ENCODE results near the gene EFHD1. TPM values are rescaled to one million over a fixed set of nuclear protein-coding genes. Genes with fewer than 3 reads are reported as not detected.

Gene EFHD1
- polyA plus RNA-seq, 1 experiment: 76.5 TPM

GRCh38 chr2:232598293-232598692 lies 35.1 kb upstream of the EFHD1 start:
- CTCF ChIA-PET: interaction anchor here (1.4 to 1.6 kb wide), 2 partner anchors 13 to 35 kb away, joined by 3 to 4 read pairs; partner anchors contain the start of gene EFHD1
- POLR2A ChIA-PET: no interaction called here
- H3K4me3 ChIP-seq (ENCODE audit: low read depth, low read length): no peak overlapping the region
- H3K27me3 ChIP-seq (ENCODE audit: control insufficient read depth, insufficient read depth, low read length): no peaks in the 10 kb centered on the region
- no peak for TF ChIP-seq CTCF (IDR thresholded peaks at IDR 0.05; ENCODE audit: insufficient read depth, low read depth, low read length)
- DNase-seq (ENCODE audit: low read depth): no peak
- no peaks in the 10 kb centered on the region for H3K36me3 ChIP-seq (ENCODE audit: control insufficient read depth, insufficient read depth, low read length)

DNA sequence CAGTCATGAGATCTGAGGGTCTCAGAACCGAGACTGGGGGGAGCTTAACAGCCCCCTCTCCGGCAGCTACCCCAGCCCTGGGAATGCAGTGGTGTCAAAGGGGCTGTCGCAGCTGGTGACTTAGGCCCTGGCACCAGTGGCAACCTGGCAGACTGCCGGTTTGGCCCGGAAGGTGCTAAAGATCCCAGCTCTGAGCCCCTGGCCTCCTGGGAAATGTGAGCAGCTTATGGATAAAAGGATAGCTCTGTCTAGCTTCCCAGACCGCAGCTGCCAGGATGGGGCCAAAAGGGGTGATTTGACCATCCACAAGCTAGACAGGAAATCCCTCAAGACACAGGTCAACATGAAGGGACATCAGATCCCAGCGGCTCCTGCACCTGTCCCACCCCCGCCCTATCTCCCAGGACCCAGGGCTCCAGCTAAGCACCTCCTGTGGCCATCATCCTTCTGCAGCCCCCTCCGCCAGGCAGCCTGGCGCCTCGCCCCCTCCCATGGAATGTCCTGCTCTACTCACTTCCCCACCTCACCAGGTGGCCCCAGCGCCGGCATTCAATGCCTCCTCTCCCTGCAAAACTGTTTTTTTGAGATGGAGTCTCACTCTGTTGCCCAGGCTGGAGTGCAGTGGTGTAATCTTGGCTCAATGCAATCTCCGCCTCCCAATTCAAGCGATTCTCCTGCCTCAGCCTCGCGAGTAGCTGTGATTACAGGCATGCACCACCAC lies 33.2 kb upstream of the EFHD1 start:
- Histone ChIP-seq H3K4me3 (ENCODE audit: low read depth, low read length) (no peak overlapping the region), H3K27me3 (ENCODE audit: control insufficient read depth, insufficient read depth, low read length) (peaks cover 3% of the 10 kb centered on the region; the same call in 1 of the 2 replicates), H3K36me3 (ENCODE audit: control insufficient read depth, insufficient read depth, low read length) (no peaks in the 10 kb centered on the region)
- DNase-seq (ENCODE audit: low read depth): no peak
- CTCF ChIA-PET: interaction anchor here (0.8 to 2.5 kb wide), 3 partner anchors 11 to 242 kb away, joined by 3 to 12 read pairs (median 3); no protein-coding TSS in a partner anchor
- POLR2A ChIA-PET: no interaction called here
- no peak for TF ChIP-seq CTCF (IDR thresholded peaks at IDR 0.05; ENCODE audit: insufficient read depth, low read depth, low read length)

- POLR2A ChIA-PET: no interaction called here
- CTCF ChIA-PET: interaction anchor here (1.6 kb wide), 2 partner anchors 10 to 66 kb away, joined by 3 to 5 read pairs; no protein-coding TSS in a partner anchor
- H3K36me3 ChIP-seq (ENCODE audit: control insufficient read depth, insufficient read depth, low read length): no peaks in the 10 kb centered on the region
Observed at GRCh38 chr2:232603283-232603682, 30.1 kb upstream of the EFHD1 start.

DNA sequence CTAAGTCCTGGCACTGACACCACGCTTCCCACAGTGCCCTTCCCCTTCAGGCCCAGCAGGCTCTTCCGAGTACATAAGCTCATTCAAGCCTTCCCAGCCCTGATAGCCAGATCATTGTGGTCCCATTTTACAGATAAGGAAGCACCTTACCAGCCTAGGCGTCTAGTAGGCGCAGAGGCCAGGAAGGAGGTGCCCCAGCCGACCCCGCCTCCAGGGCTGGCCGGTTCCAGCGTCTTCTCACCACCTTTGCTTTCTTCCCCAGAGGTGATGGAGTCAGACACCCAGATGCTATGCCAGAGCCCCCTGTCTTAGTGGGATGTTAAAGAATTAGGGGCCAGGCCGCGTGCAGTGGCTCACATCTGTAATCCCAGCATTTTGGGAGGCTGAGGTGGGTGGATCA lies 28.9 kb upstream of the EFHD1 start:
- no peak for TF ChIP-seq CTCF (IDR thresholded peaks at IDR 0.05; ENCODE audit: insufficient read depth, low read depth, low read length)
- H3K4me3 ChIP-seq (ENCODE audit: low read depth, low read length): no peak overlapping the region
- POLR2A ChIA-PET: no interaction called here
- H3K36me3 ChIP-seq (ENCODE audit: control insufficient read depth, insufficient read depth, low read length): no peaks in the 10 kb centered on the region
- DNase-seq (ENCODE audit: low read depth): no peak
- CTCF ChIA-PET: interaction anchor here (1.0 to 2.1 kb wide), 5 partner anchors 12 to 647 kb away, joined by 3 to 18 read pairs (median 5); partner anchors contain the start of gene ATG16L1
- peaks cover 3% of the 10 kb centered on the region; the same call in 1 of the 2 replicates for H3K27me3 ChIP-seq (ENCODE audit: control insufficient read depth, insufficient read depth, low read length)

More at GRCh38 chr2:232603283-232603682, 30.1 kb upstream of the EFHD1 start:
- Histone ChIP-seq H3K27me3 (ENCODE audit: control insufficient read depth, insufficient read depth, low read length) (peaks cover 3% of the 10 kb centered on the region; the same call in 1 of the 2 replicates), H3K4me3 (ENCODE audit: low read depth, low read length) (no peak overlapping the region)
- TF ChIP-seq CTCF (IDR thresholded peaks at IDR 0.05; ENCODE audit: insufficient read depth, low read depth, low read length): no peak
- DNase-seq (ENCODE audit: low read depth): no peak

- no peaks in the 10 kb centered on the region for H3K36me3 ChIP-seq (ENCODE audit: control insufficient read depth, insufficient read depth, low read length)
- ChIA-PET CTCF (no interaction called here), POLR2A (no interaction called here)
- no peak overlapping the region for H3K4me3 ChIP-seq (ENCODE audit: low read depth, low read length)
- DNase-seq (ENCODE audit: low read depth): no peak
- no peak for TF ChIP-seq CTCF (IDR thresholded peaks at IDR 0.05; ENCODE audit: insufficient read depth, low read depth, low read length)
- peaks cover 3% of the 10 kb centered on the region; the same call in 1 of the 2 replicates for H3K27me3 ChIP-seq (ENCODE audit: control insufficient read depth, insufficient read depth, low read length)
Observed at GRCh38 chr2:232607011-232607410, 26.4 kb upstream of the EFHD1 start.

All from BJ (cell line).